Uterus (tissue), 2 donors: ENCODE results near the gene SUDS3.

Source experiments
- POLR2A ChIP-seq, 2 donors: fragments of 450-650 bp; IDR thresholded peaks; one replicate each; pipeline ENCODE4 v1.6.1; 2016; ENCODE audit warnings: antibody characterized with exemption in 2 of 2, mild to moderate bottlenecking in 1 of 2, moderate library complexity in 1 of 2
- TF ChIP-seq, protein P1 (sequence below), 4 experiments: fragments of 200-600 bp in 2 of 4; fragments of 450-650 bp in 2 of 4; sonication (generic) in 2 of 4; IDR thresholded peaks; one replicate each; pipeline ENCODE4 v1.5.1; 2016 to 2019; ENCODE audit warnings: antibody characterized with exemption in 4 of 4, mild to moderate bottlenecking in 2 of 4, moderate library complexity in 1 of 4

DNA sequence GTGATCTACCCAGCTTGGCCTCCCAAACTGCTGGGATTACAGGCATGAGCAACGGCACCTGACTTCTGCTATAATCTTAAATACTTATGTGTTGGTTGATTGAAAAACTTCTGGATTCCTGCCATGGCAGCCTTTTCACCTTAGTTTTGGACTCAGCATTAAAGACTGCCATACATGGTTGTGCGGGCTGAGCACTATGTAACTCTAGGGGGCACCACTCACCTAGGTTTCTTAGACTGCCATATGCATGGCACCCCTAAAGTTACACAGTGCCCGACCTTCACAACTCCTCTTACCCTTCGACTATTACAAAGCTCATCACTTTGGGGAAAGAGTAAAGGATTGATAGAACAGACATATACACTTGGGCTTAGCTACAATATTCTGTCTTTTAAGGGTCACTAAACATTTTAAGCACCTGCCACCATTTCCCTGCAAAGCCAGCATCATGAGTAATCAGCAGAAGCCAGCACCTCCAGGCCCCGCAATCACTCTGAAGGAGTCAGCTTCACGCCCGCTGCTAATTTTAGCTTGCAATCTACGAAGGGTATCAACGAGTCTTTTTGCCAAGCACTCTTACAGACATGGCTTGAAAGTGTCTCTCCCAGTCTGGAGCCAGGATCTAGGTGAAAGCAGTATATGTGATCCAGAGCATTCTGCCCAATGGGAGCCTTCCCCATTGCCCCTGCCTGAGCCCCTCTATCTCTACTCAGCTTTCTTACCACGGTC, 59.8 kb downstream of the SUDS3 start:
- TF ChIP-seq, protein P1, sequence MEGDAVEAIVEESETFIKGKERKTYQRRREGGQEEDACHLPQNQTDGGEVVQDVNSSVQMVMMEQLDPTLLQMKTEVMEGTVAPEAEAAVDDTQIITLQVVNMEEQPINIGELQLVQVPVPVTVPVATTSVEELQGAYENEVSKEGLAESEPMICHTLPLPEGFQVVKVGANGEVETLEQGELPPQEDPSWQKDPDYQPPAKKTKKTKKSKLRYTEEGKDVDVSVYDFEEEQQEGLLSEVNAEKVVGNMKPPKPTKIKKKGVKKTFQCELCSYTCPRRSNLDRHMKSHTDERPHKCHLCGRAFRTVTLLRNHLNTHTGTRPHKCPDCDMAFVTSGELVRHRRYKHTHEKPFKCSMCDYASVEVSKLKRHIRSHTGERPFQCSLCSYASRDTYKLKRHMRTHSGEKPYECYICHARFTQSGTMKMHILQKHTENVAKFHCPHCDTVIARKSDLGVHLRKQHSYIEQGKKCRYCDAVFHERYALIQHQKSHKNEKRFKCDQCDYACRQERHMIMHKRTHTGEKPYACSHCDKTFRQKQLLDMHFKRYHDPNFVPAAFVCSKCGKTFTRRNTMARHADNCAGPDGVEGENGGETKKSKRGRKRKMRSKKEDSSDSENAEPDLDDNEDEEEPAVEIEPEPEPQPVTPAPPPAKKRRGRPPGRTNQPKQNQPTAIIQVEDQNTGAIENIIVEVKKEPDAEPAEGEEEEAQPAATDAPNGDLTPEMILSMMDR (IDR thresholded peaks at IDR 0.05), result no peak
- TF ChIP-seq POLR2A (IDR thresholded peaks at IDR 0.05), result no peak
